AG09309 (cell line): ENCODE data around the gene GABRB3.

Experiments
- DNase-seq: peaks from one replicate; pipeline ENCODE4 v3.0.0-alpha.2; 2010; ENCODE audit warnings: low read depth
- H3K4me3 ChIP-seq: 2 replicates; pipeline ENCODE4 v1.5.1; 2011; ENCODE audit warnings: mild to moderate bottlenecking, low read depth, low read length, moderate library complexity; ENCODE audit not compliant: control insufficient read depth
- CTCF ChIP-seq: IDR thresholded peaks from 2 replicates; pipeline ENCODE4 v1.5.1; 2011; ENCODE audit warnings: mild to moderate bottlenecking, low read depth, low read length, inconsistent platforms; ENCODE audit not compliant: insufficient read depth, control insufficient read depth; ENCODE audit errors: missing control alignments

The GABRB3 gene

GRCh38 chr15:26736502-26737248 is 36.2 kb downstream of the GABRB3 start:
- no peak for TF ChIP-seq CTCF
- H3K4me3 ChIP-seq = no peak overlapping the region
- no peak for DNase-seq

GRCh38 chr15:26731965-26732364 is 40.9 kb downstream of the GABRB3 start:
- no peak for DNase-seq
- H3K4me3 ChIP-seq = no peak overlapping the region
- TF ChIP-seq CTCF = no peak

GRCh38 chr15:26729581-26729980 is 43.3 kb downstream of the GABRB3 start:
- no peak overlapping the region for H3K4me3 ChIP-seq
- no peak for DNase-seq
- no peak for TF ChIP-seq CTCF

GRCh38 chr15:26729030-26729429 is 43.8 kb downstream of the GABRB3 start:
- H3K4me3 ChIP-seq = no peak overlapping the region
- TF ChIP-seq CTCF = no peak
- no peak for DNase-seq

- DNase-seq = no peak
- H3K4me3 ChIP-seq = no peak overlapping the region
- no peak for TF ChIP-seq CTCF
These were observed 48.3 kb downstream of the GABRB3 start for GRCh38 chr15:26724381-26725150.

- no peak for TF ChIP-seq CTCF
- H3K4me3 ChIP-seq = no peak overlapping the region
- DNase-seq = no peak
These were observed 50.2 kb downstream of the GABRB3 start for GRCh38 chr15:26722621-26723160.
